Measurements from ENCODE around the gene GALNT11.

Gene GALNT11

DNA sequence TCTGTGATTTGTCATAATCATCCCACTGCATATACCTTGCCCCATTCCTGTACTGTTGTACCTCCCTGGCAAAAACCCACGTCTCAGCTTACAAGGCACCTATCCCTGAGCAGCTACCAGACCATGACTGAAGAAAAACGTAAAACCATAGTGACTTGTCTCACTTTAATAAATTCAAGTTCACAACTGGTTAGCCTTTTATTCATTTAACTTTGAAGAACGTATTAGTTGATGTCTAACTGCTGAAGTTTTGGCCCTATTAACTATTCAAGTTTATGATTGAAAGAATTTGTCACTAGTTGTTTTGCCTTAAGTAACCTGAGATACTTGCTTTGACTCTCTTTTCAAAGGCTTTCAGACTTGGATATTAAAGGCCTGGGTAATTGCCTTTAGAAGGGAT is 59.7 kb downstream of the GALNT11 start:
- Histone ChIP-seq H3K9ac (ENCODE audit: low read length) (no peak overlapping the region), H3K27ac (ENCODE audit: low read depth, low read length) (no peak overlapping the region), H3K27me3 (ENCODE audit: control insufficient read depth, insufficient read depth, low read length) (no peaks in the 10 kb centered on the region), H3K4me3 (ENCODE audit: low read length) (no peak overlapping the region), H3K36me3 (ENCODE audit: control insufficient read depth, insufficient read depth, low read length) (no peaks in the 10 kb centered on the region), H3K4me1 (ENCODE audit: control insufficient read depth, insufficient read depth, low read length) (no peaks in the 10 kb centered on the region)

DNA sequence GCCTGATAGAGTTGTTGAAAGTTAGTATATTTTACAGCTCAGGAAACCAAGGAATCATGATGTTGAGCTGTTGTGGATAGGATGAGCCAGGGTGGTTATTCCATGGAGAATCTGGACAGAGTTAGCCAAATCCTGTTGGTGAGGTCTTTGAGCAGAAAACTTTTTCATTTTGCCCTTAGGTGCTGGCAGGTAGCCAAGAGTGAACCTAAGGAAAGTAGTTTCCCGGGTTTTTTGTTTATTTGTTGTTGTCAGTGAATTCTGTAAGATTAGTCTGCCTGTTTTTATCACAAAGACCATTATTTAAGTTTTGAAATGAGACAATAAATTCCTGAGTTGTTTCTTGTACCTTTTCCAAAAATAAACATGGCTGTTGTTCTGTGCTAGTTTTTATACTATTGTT is 61.0 kb downstream of the GALNT11 start:
- H3K27ac ChIP-seq (ENCODE audit: low read depth, low read length) = no peak overlapping the region
- no peaks in the 10 kb centered on the region for H3K36me3 ChIP-seq (ENCODE audit: control insufficient read depth, insufficient read depth, low read length)
- no peak overlapping the region for H3K4me3 ChIP-seq (ENCODE audit: low read length)
- no peaks in the 10 kb centered on the region for H3K4me1 ChIP-seq (ENCODE audit: control insufficient read depth, insufficient read depth, low read length)
- no peak overlapping the region for H3K9ac ChIP-seq (ENCODE audit: low read length)
- H3K27me3 ChIP-seq (ENCODE audit: control insufficient read depth, insufficient read depth, low read length) = no peaks in the 10 kb centered on the region

GRCh38 chr7:152089183-152089582 is 63.7 kb downstream of the GALNT11 start:
- Histone ChIP-seq H3K4me3 (ENCODE audit: low read length) (no peak overlapping the region), H3K27ac (ENCODE audit: low read depth, low read length) (no peak overlapping the region), H3K9ac (ENCODE audit: low read length) (no peak overlapping the region), H3K27me3 (ENCODE audit: control insufficient read depth, insufficient read depth, low read length) (no peaks in the 10 kb centered on the region), H3K4me1 (ENCODE audit: control insufficient read depth, insufficient read depth, low read length) (no peaks in the 10 kb centered on the region), H3K36me3 (ENCODE audit: control insufficient read depth, insufficient read depth, low read length) (no peaks in the 10 kb centered on the region)

DNA sequence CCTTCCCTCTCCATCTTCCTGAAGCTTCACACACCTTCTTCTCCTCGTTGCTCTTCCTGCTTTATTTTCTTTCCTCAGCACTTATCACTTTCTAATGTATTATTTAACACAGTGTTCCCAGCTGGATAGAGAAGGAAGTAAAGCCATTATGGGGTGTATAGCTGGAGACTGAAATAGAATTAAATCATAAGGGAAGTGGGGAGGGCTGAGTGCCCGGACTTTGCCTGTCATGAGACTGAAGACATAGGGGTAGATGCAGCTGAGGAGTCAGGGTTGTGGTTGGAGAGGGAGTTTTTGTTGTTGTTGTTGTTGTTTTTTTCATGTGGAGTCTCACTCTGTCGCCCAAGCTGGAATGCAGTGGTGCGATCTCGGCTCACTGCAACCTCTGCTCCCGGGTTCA is 65.3 kb downstream of the GALNT11 start:
- H3K36me3 ChIP-seq (ENCODE audit: control insufficient read depth, insufficient read depth, low read length) = no peaks in the 10 kb centered on the region
- H3K4me1 ChIP-seq (ENCODE audit: control insufficient read depth, insufficient read depth, low read length) = no peaks in the 10 kb centered on the region
- H3K9ac ChIP-seq (ENCODE audit: low read length) = no peak overlapping the region
- H3K27me3 ChIP-seq (ENCODE audit: control insufficient read depth, insufficient read depth, low read length) = no peaks in the 10 kb centered on the region
- no peak overlapping the region for H3K27ac ChIP-seq (ENCODE audit: low read depth, low read length)
- H3K4me3 ChIP-seq (ENCODE audit: low read length) = no peak overlapping the region

- Histone ChIP-seq H3K9ac (ENCODE audit: low read length) (no peak overlapping the region), H3K4me3 (ENCODE audit: low read length) (no peak overlapping the region), H3K36me3 (ENCODE audit: control insufficient read depth, insufficient read depth, low read length) (no peaks in the 10 kb centered on the region), H3K27me3 (ENCODE audit: control insufficient read depth, insufficient read depth, low read length) (no peaks in the 10 kb centered on the region), H3K27ac (ENCODE audit: low read depth, low read length) (no peak overlapping the region), H3K4me1 (ENCODE audit: control insufficient read depth, insufficient read depth, low read length) (no peaks in the 10 kb centered on the region)
Measured at GRCh38 chr7:152093717-152094116, 68.2 kb downstream of the GALNT11 start.

GRCh38 chr7:152095771-152096170 is 70.3 kb downstream of the GALNT11 start:
- Histone ChIP-seq H3K9ac (ENCODE audit: low read length) (no peak overlapping the region), H3K36me3 (ENCODE audit: control insufficient read depth, insufficient read depth, low read length) (no peaks in the 10 kb centered on the region), H3K27me3 (ENCODE audit: control insufficient read depth, insufficient read depth, low read length) (no peaks in the 10 kb centered on the region), H3K4me3 (ENCODE audit: low read length) (no peak overlapping the region), H3K4me1 (ENCODE audit: control insufficient read depth, insufficient read depth, low read length) (no peaks in the 10 kb centered on the region), H3K27ac (ENCODE audit: low read depth, low read length) (no peak overlapping the region)

- no peak overlapping the region for H3K27ac ChIP-seq (ENCODE audit: low read depth, low read length)
- peaks cover 2% of the 10 kb centered on the region for H3K36me3 ChIP-seq (ENCODE audit: control insufficient read depth, insufficient read depth, low read length)
- H3K4me1 ChIP-seq (ENCODE audit: control insufficient read depth, insufficient read depth, low read length) = no peaks in the 10 kb centered on the region
- no peaks in the 10 kb centered on the region for H3K27me3 ChIP-seq (ENCODE audit: control insufficient read depth, insufficient read depth, low read length)
- no peak overlapping the region for H3K9ac ChIP-seq (ENCODE audit: low read length)
- no peak overlapping the region for H3K4me3 ChIP-seq (ENCODE audit: low read length)
Measured at GRCh38 chr7:152097330-152097729, 71.9 kb downstream of the GALNT11 start.

DNA sequence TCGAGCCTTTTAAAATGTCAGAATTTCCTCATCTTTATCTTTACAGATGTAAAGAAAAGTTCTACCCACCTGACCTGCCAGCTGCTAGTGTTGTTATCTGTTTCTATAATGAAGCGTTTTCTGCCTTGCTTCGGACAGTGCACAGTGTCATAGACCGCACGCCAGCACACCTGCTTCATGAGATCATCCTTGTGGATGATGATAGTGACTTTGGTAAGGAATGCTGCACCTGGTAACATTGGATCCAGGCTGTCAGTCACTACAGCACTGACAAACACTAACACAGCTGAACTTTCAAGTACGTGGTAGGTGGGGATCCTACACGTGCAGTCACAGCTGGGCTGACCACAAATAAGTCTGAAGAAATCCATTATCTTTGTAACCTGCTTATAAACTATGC is 77.6 kb downstream of the GALNT11 start:
- Histone ChIP-seq H3K9ac (ENCODE audit: low read length) (no peak overlapping the region), H3K4me3 (ENCODE audit: low read length) (no peak overlapping the region), H3K27ac (ENCODE audit: low read depth, low read length) (no peak overlapping the region), H3K4me1 (ENCODE audit: control insufficient read depth, insufficient read depth, low read length) (no peaks in the 10 kb centered on the region), H3K27me3 (ENCODE audit: control insufficient read depth, insufficient read depth, low read length) (no peaks in the 10 kb centered on the region), H3K36me3 (ENCODE audit: control insufficient read depth, insufficient read depth, low read length) (peaks cover 6% of the 10 kb centered on the region)

DNA sequence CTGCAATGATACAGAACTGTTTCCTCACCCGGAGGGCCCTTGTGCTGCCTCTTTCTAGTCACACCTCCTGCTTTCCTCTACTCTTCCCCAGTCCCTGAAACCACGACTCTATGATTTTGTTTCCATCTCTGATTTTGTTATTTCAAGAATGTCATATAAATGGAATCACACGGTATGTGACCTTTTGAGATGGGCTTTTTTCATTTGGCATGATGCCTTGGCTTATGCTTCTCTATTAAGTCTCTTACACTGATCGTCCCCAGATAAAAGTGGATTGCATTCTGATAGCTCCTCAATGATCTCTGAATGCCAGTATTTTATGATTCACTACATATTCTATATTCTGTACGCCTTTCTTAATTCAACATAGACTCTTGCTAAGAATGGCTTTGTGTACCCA is 78.2 kb downstream of the GALNT11 start:
- H3K4me1 ChIP-seq (ENCODE audit: control insufficient read depth, insufficient read depth, low read length) = no peaks in the 10 kb centered on the region
- H3K27ac ChIP-seq (ENCODE audit: low read depth, low read length) = no peak overlapping the region
- no peak overlapping the region for H3K4me3 ChIP-seq (ENCODE audit: low read length)
- H3K36me3 ChIP-seq (ENCODE audit: control insufficient read depth, insufficient read depth, low read length) = peaks cover 8% of the 10 kb centered on the region
- H3K27me3 ChIP-seq (ENCODE audit: control insufficient read depth, insufficient read depth, low read length) = no peaks in the 10 kb centered on the region
- no peak overlapping the region for H3K9ac ChIP-seq (ENCODE audit: low read length)

- peaks cover 8% of the 10 kb centered on the region for H3K36me3 ChIP-seq (ENCODE audit: control insufficient read depth, insufficient read depth, low read length)
- H3K4me3 ChIP-seq (ENCODE audit: low read length) = no peak overlapping the region
- H3K27me3 ChIP-seq (ENCODE audit: control insufficient read depth, insufficient read depth, low read length) = no peaks in the 10 kb centered on the region
- H3K4me1 ChIP-seq (ENCODE audit: control insufficient read depth, insufficient read depth, low read length) = no peaks in the 10 kb centered on the region
- H3K9ac ChIP-seq (ENCODE audit: low read length) = no peak overlapping the region
- no peak overlapping the region for H3K27ac ChIP-seq (ENCODE audit: low read depth, low read length)
Measured at GRCh38 chr7:152105205-152105604, 79.7 kb downstream of the GALNT11 start.

GRCh38 chr7:152106990-152107389 is 81.5 kb downstream of the GALNT11 start:
- Histone ChIP-seq H3K4me3 (ENCODE audit: low read length) (no peak overlapping the region), H3K9ac (ENCODE audit: low read length) (no peak overlapping the region), H3K27me3 (ENCODE audit: control insufficient read depth, insufficient read depth, low read length) (no peaks in the 10 kb centered on the region), H3K27ac (ENCODE audit: low read depth, low read length) (no peak overlapping the region), H3K4me1 (ENCODE audit: control insufficient read depth, insufficient read depth, low read length) (no peaks in the 10 kb centered on the region), H3K36me3 (ENCODE audit: control insufficient read depth, insufficient read depth, low read length) (peaks cover 6% of the 10 kb centered on the region)

DNA sequence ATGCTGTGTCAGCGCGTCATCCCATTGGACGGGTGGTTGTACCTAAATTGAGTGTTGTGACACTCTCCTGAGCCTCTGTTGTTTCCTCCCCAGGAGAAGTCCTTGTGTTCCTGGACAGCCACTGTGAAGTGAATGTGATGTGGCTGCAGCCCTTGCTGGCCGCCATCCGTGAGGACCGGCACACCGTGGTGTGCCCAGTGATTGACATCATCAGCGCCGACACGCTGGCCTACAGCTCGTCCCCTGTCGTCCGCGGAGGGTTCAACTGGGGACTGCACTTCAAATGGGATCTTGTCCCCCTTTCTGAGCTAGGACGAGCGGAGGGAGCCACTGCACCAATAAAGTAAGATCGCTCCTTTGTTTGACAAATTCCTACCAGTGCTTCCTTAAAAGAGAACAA is 82.5 kb downstream of the GALNT11 start:
- Histone ChIP-seq H3K36me3 (ENCODE audit: control insufficient read depth, insufficient read depth, low read length) (peaks cover 6% of the 10 kb centered on the region), H3K27me3 (ENCODE audit: control insufficient read depth, insufficient read depth, low read length) (no peaks in the 10 kb centered on the region), H3K4me3 (ENCODE audit: low read length) (no peak overlapping the region), H3K4me1 (ENCODE audit: control insufficient read depth, insufficient read depth, low read length) (no peaks in the 10 kb centered on the region), H3K9ac (ENCODE audit: low read length) (no peak overlapping the region), H3K27ac (ENCODE audit: low read depth, low read length) (no peak overlapping the region)

DNA sequence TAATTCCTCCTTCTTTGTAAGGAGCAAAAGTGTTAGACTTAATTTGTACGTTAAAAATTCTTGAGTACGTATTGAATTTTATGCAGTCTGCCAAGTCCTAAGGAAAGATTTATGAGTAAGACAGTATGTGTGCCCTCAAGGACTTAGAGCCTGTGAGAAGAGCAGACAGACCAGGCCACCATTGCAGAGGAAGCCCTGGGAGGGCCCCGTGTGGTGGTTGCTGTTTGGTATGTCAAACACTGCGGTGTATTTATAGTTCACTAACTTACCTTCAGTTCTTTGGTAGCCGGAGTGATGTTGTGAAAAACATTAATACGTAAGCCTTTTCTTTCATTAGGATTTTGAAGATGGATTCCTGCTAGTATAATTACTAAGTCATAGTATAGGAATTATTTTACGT is 82.9 kb downstream of the GALNT11 start:
- no peak overlapping the region for H3K9ac ChIP-seq (ENCODE audit: low read length)
- H3K27ac ChIP-seq (ENCODE audit: low read depth, low read length) = no peak overlapping the region
- no peak overlapping the region for H3K4me3 ChIP-seq (ENCODE audit: low read length)
- H3K27me3 ChIP-seq (ENCODE audit: control insufficient read depth, insufficient read depth, low read length) = no peaks in the 10 kb centered on the region
- H3K36me3 ChIP-seq (ENCODE audit: control insufficient read depth, insufficient read depth, low read length) = peaks cover 6% of the 10 kb centered on the region
- H3K4me1 ChIP-seq (ENCODE audit: control insufficient read depth, insufficient read depth, low read length) = no peaks in the 10 kb centered on the region

GRCh38 chr7:152112829-152113228 is 87.4 kb downstream of the GALNT11 start:
- Histone ChIP-seq H3K36me3 (ENCODE audit: control insufficient read depth, insufficient read depth, low read length) (peaks cover 18% of the 10 kb centered on the region), H3K4me1 (ENCODE audit: control insufficient read depth, insufficient read depth, low read length) (no peaks in the 10 kb centered on the region), H3K4me3 (ENCODE audit: low read length) (no peak overlapping the region), H3K27ac (ENCODE audit: low read depth, low read length) (no peak overlapping the region), H3K9ac (ENCODE audit: low read length) (no peak overlapping the region), H3K27me3 (ENCODE audit: control insufficient read depth, insufficient read depth, low read length) (no peaks in the 10 kb centered on the region)
